ENCODE measurements around the gene SORL1. TPM values are rescaled to one million over a fixed set of nuclear protein-coding genes. Genes with fewer than 3 reads are reported as not detected.

The SORL1 gene
- total and polyA plus RNA-seq, 2 of the 13 experiments (the other 11 are each of a cell fraction or from before 2014, with no cell fraction given): 21.3 to 148 TPM

DNA sequence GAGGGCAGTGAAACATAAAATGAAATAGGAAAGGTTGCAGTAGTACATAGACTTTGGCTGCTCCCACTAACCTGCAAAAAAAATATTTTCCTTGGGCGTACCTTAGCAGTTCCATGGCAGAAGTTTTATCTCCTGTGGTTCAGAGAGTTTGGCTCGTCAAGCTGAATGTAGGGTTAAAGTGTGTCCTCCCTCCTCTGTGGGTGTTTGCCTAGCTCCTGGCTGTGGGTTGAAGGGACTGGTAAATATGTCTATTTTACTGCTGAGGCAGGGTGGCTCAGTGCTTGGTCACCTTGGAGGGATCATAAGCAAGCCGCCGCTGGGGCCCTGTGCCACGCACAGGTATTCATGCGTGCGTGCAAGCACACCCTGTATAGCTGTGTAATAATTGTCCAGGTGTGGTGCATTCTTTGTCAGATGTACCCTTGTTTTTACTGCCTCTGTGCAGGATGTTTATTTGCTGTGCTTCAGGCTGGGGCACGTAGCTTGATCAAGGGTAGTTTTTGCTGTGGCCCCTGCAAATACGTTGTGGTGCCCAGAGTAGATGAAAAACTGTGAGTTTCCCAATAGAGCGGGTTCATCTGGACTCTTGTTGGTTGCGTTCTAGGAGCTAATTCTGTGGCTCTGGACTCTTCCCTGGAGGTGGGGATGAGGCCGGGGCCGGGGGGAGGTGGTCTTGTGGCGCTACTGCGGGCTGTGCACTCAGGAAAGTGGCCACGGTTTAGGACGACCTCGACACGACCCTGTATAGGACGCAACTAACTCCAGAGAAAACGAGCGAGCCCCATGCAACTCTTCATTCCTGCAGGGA is 732 bp upstream of the SORL1 start (continued):
- TF ChIP-seq, protein P1, sequence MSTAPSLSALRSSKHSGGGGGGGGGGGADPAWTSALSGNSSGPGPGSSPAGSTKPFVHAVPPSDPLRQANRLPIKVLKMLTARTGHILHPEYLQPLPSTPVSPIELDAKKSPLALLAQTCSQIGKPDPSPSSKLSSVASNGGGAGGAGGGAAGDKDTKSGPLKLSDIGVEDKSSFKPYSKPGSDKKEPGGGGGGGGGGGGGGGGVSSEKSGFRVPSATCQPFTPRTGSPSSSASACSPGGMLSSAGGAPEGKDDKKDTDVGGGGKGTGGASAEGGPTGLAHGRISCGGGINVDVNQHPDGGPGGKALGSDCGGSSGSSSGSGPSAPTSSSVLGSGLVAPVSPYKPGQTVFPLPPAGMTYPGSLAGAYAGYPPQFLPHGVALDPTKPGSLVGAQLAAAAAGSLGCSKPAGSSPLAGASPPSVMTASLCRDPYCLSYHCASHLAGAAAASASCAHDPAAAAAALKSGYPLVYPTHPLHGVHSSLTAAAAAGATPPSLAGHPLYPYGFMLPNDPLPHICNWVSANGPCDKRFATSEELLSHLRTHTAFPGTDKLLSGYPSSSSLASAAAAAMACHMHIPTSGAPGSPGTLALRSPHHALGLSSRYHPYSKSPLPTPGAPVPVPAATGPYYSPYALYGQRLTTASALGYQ (CRISPR knock-in tag; IDR thresholded peaks at IDR 0.05): no peak
- TF ChIP-seq ZEB1 (IDR thresholded peaks at IDR 0.05; ENCODE audit: insufficient replicate concordance, low read depth) (peak; percentile 97), ZFX (CRISPR knock-in tag; IDR thresholded peaks at IDR 0.05; ENCODE audit: low read depth) (0 out of 2 replicates have a peak, but pooled peaks have one; percentile 1), EHMT2 (IDR thresholded peaks at IDR 0.05; ENCODE audit: borderline replicate concordance, low read depth, low read length) (no peak), PITX1 (CRISPR knock-in tag; IDR thresholded peaks at IDR 0.05) (0 out of 2 replicates have a peak, but pooled peaks have one; percentile 9), SOX5 (CRISPR knock-in tag; IDR thresholded peaks at IDR 0.05; ENCODE audit: borderline replicate concordance) (peak; percentile 81), NR2C2 (CRISPR knock-in tag; IDR thresholded peaks at IDR 0.05; ENCODE audit: borderline replicate concordance) (peak; percentile 1; the same call in 1 of the 2 replicates), MIER3 (CRISPR knock-in tag; IDR thresholded peaks at IDR 0.05; ENCODE audit: borderline replicate concordance) (0 out of 2 replicates have a peak, but pooled peaks have one; percentile 18), ZNF160 (CRISPR knock-in tag; IDR thresholded peaks at IDR 0.05) (0 out of 2 replicates have a peak, but pooled peaks have one; percentile 24), FIP1L1 (IDR thresholded peaks at IDR 0.05; ENCODE audit: borderline replicate concordance, insufficient read depth, low read depth, low read length) (no peak), RXRB (CRISPR knock-in tag; IDR thresholded peaks at IDR 0.05; ENCODE audit: borderline replicate concordance) (peak; percentile 54; the same call in 1 of the 2 replicates), ZNF850 (CRISPR knock-in tag; conservative IDR thresholded peaks at IDR 0.05) (no peak)
- TF ChIP-seq, protein P2, sequence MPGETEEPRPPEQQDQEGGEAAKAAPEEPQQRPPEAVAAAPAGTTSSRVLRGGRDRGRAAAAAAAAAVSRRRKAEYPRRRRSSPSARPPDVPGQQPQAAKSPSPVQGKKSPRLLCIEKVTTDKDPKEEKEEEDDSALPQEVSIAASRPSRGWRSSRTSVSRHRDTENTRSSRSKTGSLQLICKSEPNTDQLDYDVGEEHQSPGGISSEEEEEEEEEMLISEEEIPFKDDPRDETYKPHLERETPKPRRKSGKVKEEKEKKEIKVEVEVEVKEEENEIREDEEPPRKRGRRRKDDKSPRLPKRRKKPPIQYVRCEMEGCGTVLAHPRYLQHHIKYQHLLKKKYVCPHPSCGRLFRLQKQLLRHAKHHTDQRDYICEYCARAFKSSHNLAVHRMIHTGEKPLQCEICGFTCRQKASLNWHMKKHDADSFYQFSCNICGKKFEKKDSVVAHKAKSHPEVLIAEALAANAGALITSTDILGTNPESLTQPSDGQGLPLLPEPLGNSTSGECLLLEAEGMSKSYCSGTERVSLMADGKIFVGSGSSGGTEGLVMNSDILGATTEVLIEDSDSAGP (CRISPR knock-in tag; IDR thresholded peaks at IDR 0.05; ENCODE audit: borderline replicate concordance): peak; percentile 43; the same call in 1 of the 2 replicates
- TF ChIP-seq, protein P3, sequence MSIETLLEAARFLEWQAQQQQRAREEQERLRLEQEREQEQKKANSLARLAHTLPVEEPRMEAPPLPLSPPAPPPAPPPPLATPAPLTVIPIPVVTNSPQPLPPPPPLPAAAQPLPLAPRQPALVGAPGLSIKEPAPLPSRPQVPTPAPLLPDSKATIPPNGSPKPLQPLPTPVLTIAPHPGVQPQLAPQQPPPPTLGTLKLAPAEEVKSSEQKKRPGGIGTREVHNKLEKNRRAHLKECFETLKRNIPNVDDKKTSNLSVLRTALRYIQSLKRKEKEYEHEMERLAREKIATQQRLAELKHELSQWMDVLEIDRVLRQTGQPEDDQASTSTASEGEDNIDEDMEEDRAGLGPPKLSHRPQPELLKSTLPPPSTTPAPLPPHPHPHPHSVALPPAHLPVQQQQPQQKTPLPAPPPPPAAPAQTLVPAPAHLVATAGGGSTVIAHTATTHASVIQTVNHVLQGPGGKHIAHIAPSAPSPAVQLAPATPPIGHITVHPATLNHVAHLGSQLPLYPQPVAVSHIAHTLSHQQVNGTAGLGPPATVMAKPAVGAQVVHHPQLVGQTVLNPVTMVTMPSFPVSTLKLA (IDR thresholded peaks at IDR 0.05): no peak
- TF ChIP-seq, protein P4, sequence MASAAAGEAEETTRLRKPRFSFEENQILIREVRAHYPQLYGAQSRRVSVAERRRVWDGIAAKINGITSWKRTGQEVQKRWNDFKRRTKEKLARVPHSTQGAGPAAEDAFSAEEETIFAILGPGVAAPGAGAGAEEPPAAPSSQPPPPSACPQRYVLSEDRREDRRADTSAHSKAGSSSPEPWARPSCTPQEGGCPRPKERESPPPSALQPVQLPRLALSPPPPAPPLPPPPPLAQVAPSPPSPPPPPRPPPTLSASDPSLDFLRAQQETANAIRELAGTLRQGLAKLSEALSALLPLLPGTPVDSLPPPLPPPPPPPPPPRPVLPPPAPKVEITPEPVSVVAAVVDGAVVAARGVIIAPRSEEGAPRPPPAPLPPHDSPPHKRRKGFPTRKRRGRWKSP (CRISPR knock-in tag; IDR thresholded peaks at IDR 0.05): no peak
- TF ChIP-seq, protein P5, sequence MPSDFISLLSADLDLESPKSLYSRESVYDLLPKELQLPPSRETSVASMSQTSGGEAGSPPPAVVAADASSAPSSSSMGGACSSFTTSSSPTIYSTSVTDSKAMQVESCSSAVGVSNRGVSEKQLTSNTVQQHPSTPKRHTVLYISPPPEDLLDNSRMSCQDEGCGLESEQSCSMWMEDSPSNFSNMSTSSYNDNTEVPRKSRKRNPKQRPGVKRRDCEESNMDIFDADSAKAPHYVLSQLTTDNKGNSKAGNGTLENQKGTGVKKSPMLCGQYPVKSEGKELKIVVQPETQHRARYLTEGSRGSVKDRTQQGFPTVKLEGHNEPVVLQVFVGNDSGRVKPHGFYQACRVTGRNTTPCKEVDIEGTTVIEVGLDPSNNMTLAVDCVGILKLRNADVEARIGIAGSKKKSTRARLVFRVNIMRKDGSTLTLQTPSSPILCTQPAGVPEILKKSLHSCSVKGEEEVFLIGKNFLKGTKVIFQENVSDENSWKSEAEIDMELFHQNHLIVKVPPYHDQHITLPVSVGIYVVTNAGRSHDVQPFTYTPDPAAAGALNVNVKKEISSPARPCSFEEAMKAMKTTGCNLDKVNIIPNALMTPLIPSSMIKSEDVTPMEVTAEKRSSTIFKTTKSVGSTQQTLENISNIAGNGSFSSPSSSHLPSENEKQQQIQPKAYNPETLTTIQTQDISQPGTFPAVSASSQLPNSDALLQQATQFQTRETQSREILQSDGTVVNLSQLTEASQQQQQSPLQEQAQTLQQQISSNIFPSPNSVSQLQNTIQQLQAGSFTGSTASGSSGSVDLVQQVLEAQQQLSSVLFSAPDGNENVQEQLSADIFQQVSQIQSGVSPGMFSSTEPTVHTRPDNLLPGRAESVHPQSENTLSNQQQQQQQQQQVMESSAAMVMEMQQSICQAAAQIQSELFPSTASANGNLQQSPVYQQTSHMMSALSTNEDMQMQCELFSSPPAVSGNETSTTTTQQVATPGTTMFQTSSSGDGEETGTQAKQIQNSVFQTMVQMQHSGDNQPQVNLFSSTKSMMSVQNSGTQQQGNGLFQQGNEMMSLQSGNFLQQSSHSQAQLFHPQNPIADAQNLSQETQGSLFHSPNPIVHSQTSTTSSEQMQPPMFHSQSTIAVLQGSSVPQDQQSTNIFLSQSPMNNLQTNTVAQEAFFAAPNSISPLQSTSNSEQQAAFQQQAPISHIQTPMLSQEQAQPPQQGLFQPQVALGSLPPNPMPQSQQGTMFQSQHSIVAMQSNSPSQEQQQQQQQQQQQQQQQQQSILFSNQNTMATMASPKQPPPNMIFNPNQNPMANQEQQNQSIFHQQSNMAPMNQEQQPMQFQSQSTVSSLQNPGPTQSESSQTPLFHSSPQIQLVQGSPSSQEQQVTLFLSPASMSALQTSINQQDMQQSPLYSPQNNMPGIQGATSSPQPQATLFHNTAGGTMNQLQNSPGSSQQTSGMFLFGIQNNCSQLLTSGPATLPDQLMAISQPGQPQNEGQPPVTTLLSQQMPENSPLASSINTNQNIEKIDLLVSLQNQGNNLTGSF (CRISPR knock-in tag; IDR thresholded peaks at IDR 0.05): no peak

Measured in HepG2 (cell line).